GM19467 (cell line): ENCODE data around the gene GGA3.

Source experiments
- ATAC-seq: cut with Tn5 transposase; IDR thresholded peaks from one replicate; pipeline ENCODE4 v1.9.1; 2021; ENCODE audit warnings: mild to moderate bottlenecking, moderate library complexity; ENCODE audit not compliant: unreplicated experiment

GGA3 gene

GRCh38 chr17:75250009-75250471 lies 11.4 kb downstream of the GGA3 start:
- peak; percentile 75 for ATAC-seq

GRCh38 chr17:75249564-75249963 lies 11.8 kb downstream of the GGA3 start:
- ATAC-seq, result no peak

GRCh38 chr17:75246404-75246803 lies 15.0 kb downstream of the GGA3 start:
- no peak for ATAC-seq

- ATAC-seq, result no peak
These were observed 16.4 kb downstream of the GGA3 start for GRCh38 chr17:75245011-75245410.

GRCh38 chr17:75244133-75244866 lies 17.1 kb downstream of the GGA3 start:
- ATAC-seq, result no peak

GRCh38 chr17:75242461-75243042 lies 18.9 kb downstream of the GGA3 start:
- ATAC-seq, result no peak

- no peak for ATAC-seq
These were observed 19.4 kb downstream of the GGA3 start for GRCh38 chr17:75241996-75242460.

GRCh38 chr17:75241502-75241901 lies 19.9 kb downstream of the GGA3 start:
- ATAC-seq, result no peak

GRCh38 chr17:75241143-75241430 lies 20.3 kb downstream of the GGA3 start:
- no peak for ATAC-seq

GRCh38 chr17:75240394-75241142 lies 20.8 kb downstream of the GGA3 start:
- no peak for ATAC-seq

- ATAC-seq, result no peak
These were observed 21.5 kb downstream of the GGA3 start for GRCh38 chr17:75239778-75240393.

GRCh38 chr17:75239214-75239613 lies 22.2 kb downstream of the GGA3 start:
- ATAC-seq, result no peak

GRCh38 chr17:75238684-75239191 lies 22.7 kb downstream of the GGA3 start:
- ATAC-seq, result no peak

GRCh38 chr17:75238020-75238580 lies 23.3 kb downstream of the GGA3 start:
- no peak for ATAC-seq

- no peak for ATAC-seq
These were observed 24.0 kb downstream of the GGA3 start for GRCh38 chr17:75237100-75238014.

GRCh38 chr17:75232786-75233185 lies 28.6 kb downstream of the GGA3 start:
- ATAC-seq, result no peak

GRCh38 chr17:75231741-75232464 lies 29.5 kb downstream of the GGA3 start:
- ATAC-seq, result no peak

- no peak for ATAC-seq
These were observed 30.3 kb downstream of the GGA3 start for GRCh38 chr17:75231071-75231470.

- ATAC-seq, result no peak
These were observed 32.6 kb downstream of the GGA3 start for GRCh38 chr17:75228847-75229246.
